Stomach (tissue), 4 donors: Measurements from ENCODE around the gene SAMD8.

Experiments
- CTCF ChIP-seq, 7 experiments: fragments of 450-650 bp in 4 of 7; fragments of 200-600 bp in 3 of 7; sonication (generic) in 3 of 7; IDR thresholded peaks; one replicate each; pipeline ENCODE4 v1.5.1; 2016 to 2019; ENCODE audit warnings: antibody characterized with exemption in 7 of 7, control low read depth in 2 of 7, mild to moderate bottlenecking in 1 of 7
- POLR2A ChIP-seq, 4 donors: fragments of 450-650 bp; IDR thresholded peaks; one replicate each; pipeline ENCODE4 v1.6.1; 2016; ENCODE audit warnings: antibody characterized with exemption in 4 of 4, control low read depth in 2 of 4, mild to moderate bottlenecking in 1 of 4, moderate library complexity in 1 of 4
- POLR2AphosphoS5 ChIP-seq, 3 donors: sonication (generic); formaldehyde crosslinking; IDR thresholded peaks; one replicate each; pipeline ENCODE4 v1.6.1; 2016; ENCODE audit warnings: antibody characterized with exemption in 3 of 3

- TF ChIP-seq CTCF (IDR thresholded peaks at IDR 0.05) = no peak
- TF ChIP-seq POLR2A (IDR thresholded peaks at IDR 0.05) = no peak
- no peak for TF ChIP-seq POLR2AphosphoS5 (IDR thresholded peaks at IDR 0.05)
Measured at GRCh38 chr10:75061709-75062505, 49.5 kb upstream of the SAMD8 start.
